NCI-H187 (cell line): Measurements from ENCODE around the gene MUC6.
"Not testable (repeated sequence)": the region's sequence is repeated elsewhere in the genome, so short reads cannot be mapped to it uniquely, and the experiment has no call there.

ENCODE experiments used
- DNase-seq, 2 experiments: peaks; one replicate each; lab custom pipeline; 2025; lab: John Stamatoyannopoulos, UW

Gene MUC6

DNA sequence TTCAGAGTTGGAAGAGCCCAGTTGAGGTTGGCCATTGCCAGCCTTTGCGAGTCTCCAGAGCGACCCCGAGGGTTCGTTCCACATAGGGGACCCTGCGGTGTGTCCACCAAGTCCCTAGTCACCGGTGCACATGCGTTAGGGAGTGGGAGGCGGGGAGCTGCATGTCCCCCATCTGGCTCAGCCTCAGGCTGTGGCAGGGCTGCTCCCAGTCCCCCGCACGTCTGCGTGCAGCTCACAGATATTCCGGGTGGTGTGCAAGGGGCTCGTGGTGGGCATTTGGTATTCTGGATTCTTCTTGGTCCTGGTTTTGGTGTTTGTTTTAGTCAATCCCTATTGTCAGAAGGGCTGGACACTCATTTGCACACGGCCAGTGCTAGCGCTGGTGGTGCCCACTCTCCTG, 48.8 kb downstream of the MUC6 start:
- no peak for DNase-seq

DNA sequence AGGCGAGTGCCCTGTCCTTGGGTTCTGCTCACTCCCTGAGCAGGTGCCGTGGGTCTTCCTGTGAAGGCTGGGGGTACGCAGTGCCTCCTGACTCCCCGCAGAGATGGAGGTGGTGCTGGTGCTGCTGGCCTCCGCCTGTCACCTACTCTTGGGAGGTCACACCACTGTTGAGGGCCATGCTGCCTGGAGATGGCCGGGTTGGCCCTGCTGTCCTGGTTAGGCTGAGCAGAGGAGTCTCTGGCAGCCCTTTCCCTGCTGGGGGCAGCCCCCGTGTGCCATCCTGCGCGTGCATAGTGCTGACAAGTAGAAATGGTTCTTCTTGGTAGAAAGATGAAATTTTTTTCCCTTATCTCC, 49.6 kb downstream of the MUC6 start:
- no peak for DNase-seq

- no peak for DNase-seq
Measured at GRCh38 chr11:986270-986951, 50.1 kb downstream of the MUC6 start.

- DNase-seq: no peak
Measured at GRCh38 chr11:985848-986247, 50.7 kb downstream of the MUC6 start.

GRCh38 chr11:985406-985805, 51.1 kb downstream of the MUC6 start:
- DNase-seq: no peak

DNA sequence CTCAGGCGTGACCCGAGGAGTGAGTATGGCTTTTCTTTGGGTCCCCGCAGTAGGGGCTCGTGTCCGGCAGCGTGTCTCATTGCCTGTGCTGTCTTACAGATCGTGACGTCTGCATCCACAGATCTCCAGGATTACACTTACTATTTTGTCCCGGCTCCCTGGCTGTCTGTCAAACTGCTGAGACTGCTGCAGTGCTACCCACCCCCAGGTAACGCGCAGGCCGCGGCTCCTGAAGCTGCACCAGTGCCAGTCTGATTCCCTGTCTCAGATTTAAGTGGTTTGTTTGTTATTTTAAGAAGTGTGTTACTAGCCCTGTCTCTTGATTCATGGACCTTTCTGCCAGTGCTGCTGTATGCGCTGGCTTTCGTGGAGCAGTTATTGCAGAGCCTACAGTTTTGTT, 52.0 kb downstream of the MUC6 start:
- no peak for DNase-seq

GRCh38 chr11:981764-982163, 54.8 kb downstream of the MUC6 start:
- DNase-seq: no peak

DNA sequence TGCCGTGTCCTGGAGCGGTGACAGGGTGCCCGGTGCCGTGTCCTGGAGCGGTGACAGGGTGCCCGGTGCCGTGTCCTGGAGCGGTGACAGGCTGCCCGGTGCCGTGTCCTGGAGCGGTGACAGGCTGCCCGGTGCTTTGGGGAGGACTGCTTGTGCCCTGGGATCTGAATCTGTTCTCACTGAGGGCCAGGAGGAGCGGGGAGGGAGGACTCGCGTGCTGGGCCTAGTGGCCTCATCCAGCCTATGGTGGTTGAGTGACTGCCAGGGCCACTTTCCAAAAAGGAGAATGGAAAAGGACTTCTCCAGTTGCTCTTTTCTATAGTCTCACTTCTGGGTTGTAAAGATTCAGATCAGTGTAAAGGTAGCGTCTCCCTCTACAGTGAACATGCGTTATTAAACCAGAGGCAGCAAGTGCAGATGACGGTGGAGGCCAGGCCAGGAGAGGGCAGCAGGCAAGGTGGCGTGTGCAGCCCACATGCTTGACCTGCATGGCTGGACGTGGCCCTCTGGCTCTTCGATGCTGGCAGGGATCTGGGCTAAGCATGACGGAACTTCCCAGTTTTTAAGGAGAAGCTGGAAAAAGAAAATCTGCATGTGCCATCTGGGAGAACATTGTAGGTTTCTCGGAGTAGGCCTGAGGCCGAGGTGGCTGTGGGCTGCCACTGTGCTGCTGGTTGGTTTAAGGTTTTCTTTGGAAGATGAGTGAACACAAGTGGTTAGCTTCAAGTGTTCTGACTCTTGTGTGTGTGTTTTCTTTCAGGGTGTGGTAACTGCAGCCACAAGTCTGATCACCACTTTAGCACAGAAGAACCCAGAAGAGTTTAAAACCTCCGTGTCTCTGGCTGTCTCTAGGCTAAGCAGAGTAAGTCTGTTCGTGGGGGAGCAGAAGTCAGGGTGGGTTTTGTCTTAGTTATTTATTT, 55.8 kb downstream of the MUC6 start:
- DNase-seq: peak in 1 of 2 experiments; percentile 20

DNA sequence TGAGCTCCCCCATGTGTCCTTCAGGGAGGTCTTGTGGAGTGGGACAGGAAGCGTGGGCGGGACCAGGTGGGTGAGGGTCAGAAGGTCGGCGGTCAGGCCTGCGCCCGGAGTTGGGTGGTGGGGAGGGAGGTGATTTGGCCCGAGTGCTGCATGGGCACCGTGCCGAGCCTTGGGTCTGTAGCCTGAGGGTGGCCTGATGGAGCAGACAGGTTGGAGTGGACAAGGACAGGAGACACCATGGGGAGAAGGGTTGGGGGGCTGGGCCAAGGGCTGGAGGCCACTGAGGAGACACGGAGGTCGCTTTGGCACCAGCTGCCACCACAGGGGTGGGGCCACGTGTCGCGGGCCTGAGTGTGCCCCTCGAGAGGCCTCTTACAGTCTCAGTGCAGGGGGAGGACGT, 57.7 kb downstream of the MUC6 start:
- DNase-seq: no peak

DNA sequence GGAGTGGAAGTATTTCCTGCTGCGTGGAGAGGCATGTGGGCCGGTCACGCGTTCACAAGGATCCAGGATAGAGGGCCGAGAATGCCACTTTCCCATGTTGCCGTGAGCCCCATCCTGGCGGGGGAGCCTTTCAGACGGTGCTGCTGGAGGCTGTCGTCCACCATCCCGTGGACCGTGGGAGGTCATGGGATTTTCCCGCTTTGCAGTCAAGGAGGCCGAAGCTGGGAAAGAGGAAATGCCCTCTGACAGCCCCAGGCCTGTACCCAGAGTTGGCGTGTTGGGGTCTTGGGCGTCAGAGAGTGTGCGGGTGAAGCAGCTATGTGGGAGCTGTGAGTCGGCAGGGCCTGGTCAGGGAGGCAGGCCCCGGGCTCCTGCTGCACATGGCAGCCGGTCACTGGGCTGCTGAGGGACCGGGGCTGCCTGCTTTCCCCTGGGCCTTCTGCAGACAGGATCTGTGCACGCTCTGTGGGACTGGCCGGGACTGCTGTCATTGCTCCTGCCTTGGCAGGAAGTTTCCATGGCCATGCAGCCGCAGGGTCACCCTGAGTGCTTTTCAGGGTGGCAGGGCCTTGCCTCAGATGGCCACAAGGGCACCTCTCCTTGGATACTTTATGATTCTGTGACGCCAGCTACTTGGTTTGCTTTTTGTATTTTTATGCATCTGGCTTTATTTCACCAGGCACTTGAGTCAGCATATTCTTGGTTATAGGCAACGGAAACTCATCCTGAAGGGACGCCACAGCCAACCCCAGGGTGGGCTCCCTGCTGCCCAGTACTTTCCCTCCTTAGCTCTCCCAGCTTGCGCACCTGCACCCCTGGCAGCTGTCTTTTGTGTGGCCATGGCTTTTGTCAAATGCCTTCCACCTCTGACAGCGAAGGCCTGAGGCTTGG, 58.4 kb downstream of the MUC6 start:
- DNase-seq: no peak

GRCh38 chr11:976431-977160, 59.9 kb downstream of the MUC6 start:
- no peak for DNase-seq

DNA sequence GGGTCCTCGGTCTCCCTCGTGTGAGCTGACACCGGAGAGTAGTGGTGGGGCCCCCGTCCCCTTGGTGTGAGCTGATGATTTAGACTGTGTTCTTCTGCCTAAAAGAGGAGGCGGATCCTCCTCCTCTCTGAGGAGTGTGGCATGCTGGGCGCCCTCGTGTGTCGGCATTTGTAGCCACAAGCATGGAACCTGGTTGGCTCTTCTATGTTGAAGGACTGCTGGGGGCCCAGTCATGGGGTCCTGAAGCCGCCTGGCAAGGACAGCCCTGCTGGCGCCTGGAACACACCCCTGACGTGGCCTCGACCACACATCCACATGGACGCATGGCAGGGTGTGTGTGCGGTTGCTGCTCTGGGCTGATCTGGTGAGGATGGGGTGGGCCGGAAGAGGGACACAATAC, 60.7 kb downstream of the MUC6 start:
- no peak for DNase-seq

GRCh38 chr11:975376-975775, 61.1 kb downstream of the MUC6 start:
- not testable (repeated sequence) for DNase-seq

DNA sequence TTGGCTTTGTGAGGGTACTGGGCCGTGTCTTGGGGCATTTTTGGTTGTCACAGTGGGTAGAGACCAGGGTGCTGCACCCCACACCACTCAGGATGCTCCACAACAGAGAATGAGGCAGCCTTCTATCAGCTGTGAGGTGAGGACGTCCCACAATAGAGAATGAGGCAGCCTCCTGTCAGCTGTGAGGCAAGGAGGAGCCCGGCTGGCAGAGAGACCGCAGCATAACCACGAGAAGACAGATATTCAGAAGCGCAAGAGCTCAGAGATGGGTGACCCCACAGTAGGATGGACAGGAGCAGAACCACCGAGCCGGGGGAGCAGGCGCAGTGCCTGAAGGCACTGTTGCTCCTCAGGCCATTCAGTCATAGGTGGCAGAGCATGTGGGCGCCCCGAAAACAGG, 63.3 kb downstream of the MUC6 start:
- no peak for DNase-seq

GRCh38 chr11:972523-973211, 63.9 kb downstream of the MUC6 start:
- DNase-seq: no peak

DNA sequence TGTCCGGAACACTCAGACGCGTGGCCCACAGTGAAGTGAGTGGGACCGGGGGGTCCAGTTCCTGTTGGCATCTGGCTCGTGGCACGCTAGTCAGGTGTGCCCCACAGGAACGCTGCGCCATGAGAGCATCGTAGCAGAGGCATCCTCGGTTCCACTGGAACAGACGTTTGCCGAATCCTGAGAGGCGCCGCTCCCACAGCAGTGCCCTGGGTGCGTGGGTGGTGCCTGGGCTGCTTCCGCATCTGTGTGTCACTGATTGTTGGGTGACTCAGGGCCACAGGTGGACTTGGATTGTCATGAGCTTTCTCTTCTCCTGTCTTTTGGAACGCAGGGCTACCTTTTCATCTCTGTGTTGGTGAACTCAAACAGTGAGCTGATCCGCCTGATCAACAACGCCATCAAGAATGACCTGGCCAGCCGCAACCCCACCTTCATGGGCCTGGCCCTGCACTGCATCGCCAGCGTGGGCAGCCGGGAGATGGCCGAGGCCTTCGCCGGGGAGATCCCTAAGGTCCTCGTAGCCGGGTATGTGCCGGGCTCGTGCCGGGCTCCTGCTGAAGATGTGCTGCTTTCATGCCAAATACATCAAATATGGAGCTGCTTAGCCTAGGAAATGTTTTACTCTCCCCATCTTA, 64.7 kb downstream of the MUC6 start:
- DNase-seq: no peak

DNA sequence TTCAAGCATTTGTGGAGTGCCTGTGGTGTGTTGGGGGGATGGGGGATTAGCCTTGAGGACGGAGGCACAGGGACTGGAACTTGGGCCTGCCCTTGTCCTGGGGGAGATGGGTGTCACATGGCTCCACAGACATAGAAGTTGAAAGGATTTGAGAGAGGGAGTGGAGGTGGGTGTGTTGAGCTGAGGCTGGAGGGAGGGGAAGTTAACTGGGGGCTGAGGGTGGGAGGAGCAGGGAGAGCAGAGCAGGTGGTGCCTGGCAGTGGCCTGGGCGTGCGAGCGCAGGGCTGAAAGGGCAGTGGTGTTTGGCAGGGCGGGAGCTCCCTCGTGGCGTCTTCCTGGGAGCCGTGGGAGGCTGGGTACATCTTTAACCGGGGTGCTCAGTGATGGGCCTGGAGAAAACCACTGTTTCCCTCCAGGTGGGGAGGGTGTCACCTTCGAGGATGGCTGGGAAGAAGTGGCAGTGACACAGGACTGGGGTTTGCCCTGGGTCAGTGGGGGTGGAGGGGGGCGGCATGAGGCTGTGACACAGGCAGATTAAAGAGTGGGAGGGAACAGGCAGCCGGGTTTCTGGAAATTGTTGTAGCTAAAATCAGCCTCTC, 65.3 kb downstream of the MUC6 start:
- no peak for DNase-seq

- no peak for DNase-seq
Measured at GRCh38 chr11:970319-970871, 66.1 kb downstream of the MUC6 start.

- no peak for DNase-seq
Measured at GRCh38 chr11:969651-970205, 66.8 kb downstream of the MUC6 start.

GRCh38 chr11:968822-969221, 67.7 kb downstream of the MUC6 start:
- no peak for DNase-seq
